CD8-positive, alpha-beta memory T cell (primary cell): ENCODE data around the gene MPG. TPM values are rescaled to one million over a fixed set of nuclear protein-coding genes. Genes with fewer than 3 reads are reported as not detected.
A peak's percentile ranks its signal among the peaks of the same experiment; 100 is the strongest.

Experiments
- CTCF ChIA-PET: fragments of 350-600 bp; sonication (Branson Sonifier 250); formaldehyde crosslinking; loops from one replicate; lab custom pipeline; 2021; ENCODE audit warnings: antibody characterized with exemption; lab: Charles Lee
- POLR2A ChIA-PET: fragments of 350-600 bp; sonication (Branson Sonifier 250); formaldehyde crosslinking; loops from one replicate; lab custom pipeline; 2021; ENCODE audit warnings: antibody characterized with exemption; lab: Charles Lee
- DNase-seq, 5 donors: peaks; one replicate each; pipeline versions ENCODE4 v3.0.0 to v3.0.0-alpha.2; 2020 to 2022; ENCODE audit warnings: mixed read lengths in 1 of 5
- H3K27ac ChIP-seq: one replicate; pipeline ENCODE4 v1.7.0; 2013; ENCODE audit warnings: low read depth, mild to moderate bottlenecking, low read length, moderate library complexity
- H3K27me3 ChIP-seq: 2 replicates; pipeline ENCODE4 v1.7.0; 2013; ENCODE audit warnings: low read length, mild to moderate bottlenecking; ENCODE audit not compliant: insufficient read depth, poor library complexity, severe bottlenecking
- H3K36me3 ChIP-seq: 2 replicates; pipeline ENCODE4 v1.7.0; 2013; ENCODE audit warnings: mild to moderate bottlenecking, low read length, moderate library complexity; ENCODE audit not compliant: insufficient read depth
- H3K4me1 ChIP-seq: 2 replicates; pipeline ENCODE4 v1.7.0; 2013; ENCODE audit warnings: mild to moderate bottlenecking, low read length, moderate library complexity; ENCODE audit not compliant: insufficient read depth
- H3K4me3 ChIP-seq: 2 replicates; pipeline ENCODE4 v1.7.0; 2013; ENCODE audit warnings: mild to moderate bottlenecking, low read length
- H3K9me3 ChIP-seq: 2 replicates; pipeline ENCODE4 v1.7.0; 2013; ENCODE audit warnings: mild to moderate bottlenecking, low read length
- H3K27ac Mint-ChIP-seq, 8 donors: one replicate each; pipeline ENCODE4 v1.8.0; 2020 to 2021; ENCODE audit warnings: mixed read lengths in 8 of 8, mild to moderate bottlenecking in 6 of 8, inconsistent platforms in 3 of 8, moderate library complexity in 3 of 8
- H3K27me3 Mint-ChIP-seq, 2 donors: one replicate each; pipeline ENCODE4 v1.8.0; 2020 to 2021; ENCODE audit warnings: mixed read lengths in 2 of 2, mild to moderate bottlenecking in 1 of 2, moderate library complexity in 1 of 2
- H3K36me3 Mint-ChIP-seq, 3 donors: one replicate each; pipeline ENCODE4 v1.8.0; 2020 to 2021; ENCODE audit warnings: mixed read lengths in 3 of 3, inconsistent platforms in 1 of 3, mild to moderate bottlenecking in 1 of 3
- H3K4me1 Mint-ChIP-seq, 3 donors: one replicate each; pipeline ENCODE4 v1.8.0; 2020 to 2021; ENCODE audit warnings: mixed read lengths in 3 of 3, inconsistent platforms in 1 of 3, mild to moderate bottlenecking in 1 of 3
- H3K4me3 Mint-ChIP-seq, 7 donors: one replicate each; pipeline ENCODE4 v1.8.0; 2020 to 2021; ENCODE audit warnings: mixed read lengths in 7 of 7, mild to moderate bottlenecking in 6 of 7, moderate library complexity in 4 of 7, inconsistent platforms in 2 of 7
- H3K9me3 Mint-ChIP-seq, 5 donors: one replicate each; pipeline ENCODE4 v1.8.0; 2020 to 2022; ENCODE audit warnings: mixed read lengths in 5 of 5, mild to moderate bottlenecking in 3 of 5, moderate library complexity in 2 of 5, inconsistent platforms in 1 of 5
- polyA plus RNA-seq: library from polyadenylated mRNA; unstranded; fragments of 300-500 nt; fragmentation: Illumina TruSeq; gene quantifications from one replicate; pipeline ENCODE4 v1.2.3, GENCODE V29; 2021
- total RNA-seq, 2 experiments: library from RNA; stranded (reverse); gene quantifications; one replicate each; pipeline ENCODE4 v1.2.3, GENCODE V29; 2021

The MPG gene
- total and polyA plus RNA-seq, 3 experiments from 2014 or later, result 47.5 to 58.1 (median 48.2) TPM

GRCh38 chr16:54237-54581 is 23.8 kb upstream of the MPG start:
- DNase-seq, result peak in 1 of 5 donors; percentile 36
- no peaks in the 10 kb centered on the region for H3K36me3 ChIP-seq
- Mint-ChIP-seq H3K27ac (peak overlapping the region in 6 of 8 donors; percentile 17 to 92 (median 66)), H3K36me3 (peaks cover 0 to 38% (median 5%) of the 10 kb centered on the region in 3 donors), H3K27me3 (no peaks in the 10 kb centered on the region), H3K4me3 (peak overlapping the region; percentile 92 to 99 (median 96)), H3K4me1 (peaks cover 27 to 40% (median 29%) of the 10 kb centered on the region in 3 donors), H3K9me3 (no peaks in the 10 kb centered on the region)
- H3K9me3 ChIP-seq, result no peaks in the 10 kb centered on the region
- peak overlapping the region; percentile 78 for H3K27ac ChIP-seq
- CTCF ChIA-PET, result interaction anchor here (1.2 to 1.6 kb wide), 2 partner anchors 11 to 19 kb away, joined by 4 to 6 read pairs; no protein-coding TSS in a partner anchor
- H3K27me3 ChIP-seq, result no peaks in the 10 kb centered on the region
- H3K4me3 ChIP-seq, result peak overlapping the region; percentile 92
- POLR2A ChIA-PET, result no interaction called here
- peaks cover 15% of the 10 kb centered on the region for H3K4me1 ChIP-seq

GRCh38 chr16:55571-56136 is 22.4 kb upstream of the MPG start:
- no peaks in the 10 kb centered on the region for H3K27me3 ChIP-seq
- no peaks in the 10 kb centered on the region for H3K27me3 Mint-ChIP-seq
- peaks cover 23 to 33% (median 28%) of the 10 kb centered on the region in 3 donors for H3K4me1 Mint-ChIP-seq
- no peaks in the 10 kb centered on the region for H3K36me3 ChIP-seq
- POLR2A ChIA-PET, result no interaction called here
- CTCF ChIA-PET, result interaction anchor here (0.9 to 1.4 kb wide), 2 partner anchors 51 to 306 kb away, joined by 3 read pairs; no protein-coding TSS in a partner anchor
- peak overlapping the region in 4 of 7 donors; percentile 39 to 88 (median 60) for H3K4me3 Mint-ChIP-seq
- H3K4me3 ChIP-seq, result no peak overlapping the region
- H3K27ac Mint-ChIP-seq, result no peak overlapping the region
- no peak for DNase-seq
- no peaks in the 10 kb centered on the region for H3K9me3 Mint-ChIP-seq
- H3K4me1 ChIP-seq, result peaks cover 15% of the 10 kb centered on the region
- no peak overlapping the region for H3K27ac ChIP-seq
- H3K36me3 Mint-ChIP-seq, result peaks cover 0 to 32% (median 2%) of the 10 kb centered on the region in 3 donors
- no peaks in the 10 kb centered on the region for H3K9me3 ChIP-seq

GRCh38 chr16:56231-56927 is 21.6 kb upstream of the MPG start:
- Mint-ChIP-seq H3K4me1 (peaks cover 17 to 26% (median 20%) of the 10 kb centered on the region in 3 donors), H3K27me3 (no peaks in the 10 kb centered on the region), H3K9me3 (no peaks in the 10 kb centered on the region), H3K36me3 (peaks cover 0 to 25% (median 2%) of the 10 kb centered on the region in 3 donors), H3K4me3 (peak overlapping the region in 4 of 7 donors; percentile 39 to 88 (median 60)), H3K27ac (no peak overlapping the region)
- CTCF ChIA-PET, result interaction anchor here (0.8 to 1.4 kb wide), 3 partner anchors 9 to 306 kb away, joined by 3 read pairs; no protein-coding TSS in a partner anchor
- peak in 1 of 5 donors; percentile 41 for DNase-seq
- POLR2A ChIA-PET, result no interaction called here
- H3K4me3 ChIP-seq, result no peak overlapping the region
- H3K9me3 ChIP-seq, result no peaks in the 10 kb centered on the region
- no peak overlapping the region for H3K27ac ChIP-seq
- no peaks in the 10 kb centered on the region for H3K27me3 ChIP-seq
- no peaks in the 10 kb centered on the region for H3K36me3 ChIP-seq
- H3K4me1 ChIP-seq, result peaks cover 11% of the 10 kb centered on the region

GRCh38 chr16:57711-58110 is 20.3 kb upstream of the MPG start:
- Histone ChIP-seq H3K27me3 (no peaks in the 10 kb centered on the region), H3K9me3 (no peaks in the 10 kb centered on the region), H3K36me3 (no peaks in the 10 kb centered on the region), H3K4me3 (no peak overlapping the region), H3K27ac (no peak overlapping the region), H3K4me1 (no peaks in the 10 kb centered on the region)
- H3K9me3 Mint-ChIP-seq, result no peaks in the 10 kb centered on the region
- peak overlapping the region in 1 of 8 donors; percentile 63 for H3K27ac Mint-ChIP-seq
- no peaks in the 10 kb centered on the region for H3K27me3 Mint-ChIP-seq
- no peak for DNase-seq
- CTCF ChIA-PET, result interaction anchor here (1.0 kb wide), 1 partner anchor 40 kb away, joined by 3 read pairs; no protein-coding TSS in a partner anchor
- peaks cover 0 to 23% (median 2%) of the 10 kb centered on the region in 3 donors for H3K36me3 Mint-ChIP-seq
- POLR2A ChIA-PET, result no interaction called here
- H3K4me1 Mint-ChIP-seq, result peaks cover 11 to 17% (median 15%) of the 10 kb centered on the region in 3 donors
- H3K4me3 Mint-ChIP-seq, result no peak overlapping the region

GRCh38 chr16:58491-59439 is 19.3 kb upstream of the MPG start:
- H3K36me3 Mint-ChIP-seq, result peaks cover 0 to 13% (median 2%) of the 10 kb centered on the region in 3 donors
- no peaks in the 10 kb centered on the region for H3K9me3 ChIP-seq
- no peaks in the 10 kb centered on the region for H3K27me3 Mint-ChIP-seq
- peak in 1 of 5 donors; percentile 42 for DNase-seq
- CTCF ChIA-PET, result interaction anchor here (9.2 kb wide), 1 partner anchor 36 kb away, joined by 201 read pairs; no protein-coding TSS in a partner anchor
- no peaks in the 10 kb centered on the region for H3K27me3 ChIP-seq
- H3K36me3 ChIP-seq, result no peaks in the 10 kb centered on the region
- H3K4me3 Mint-ChIP-seq, result no peak overlapping the region
- H3K4me1 ChIP-seq, result no peaks in the 10 kb centered on the region
- no peak overlapping the region for H3K4me3 ChIP-seq
- POLR2A ChIA-PET, result no interaction called here
- no peaks in the 10 kb centered on the region for H3K9me3 Mint-ChIP-seq
- H3K27ac Mint-ChIP-seq, result no peak overlapping the region
- peaks cover 5 to 10% (median 9%) of the 10 kb centered on the region in 3 donors for H3K4me1 Mint-ChIP-seq
- H3K27ac ChIP-seq, result no peak overlapping the region

- H3K27me3 ChIP-seq, result no peaks in the 10 kb centered on the region
- Mint-ChIP-seq H3K36me3 (peaks cover 0 to 13% (median 2%) of the 10 kb centered on the region in 3 donors), H3K27me3 (no peaks in the 10 kb centered on the region), H3K27ac (peak overlapping the region in 3 of 8 donors; percentile 25 to 50 (median 32)), H3K4me3 (peak overlapping the region in 1 of 7 donors; percentile 30), H3K9me3 (no peaks in the 10 kb centered on the region), H3K4me1 (peaks cover 2 to 4% (median 2%) of the 10 kb centered on the region in 3 donors)
- H3K9me3 ChIP-seq, result no peaks in the 10 kb centered on the region
- CTCF ChIA-PET, result interaction anchor here (9.2 kb wide), 1 partner anchor 35 kb away, joined by 201 read pairs; no protein-coding TSS in a partner anchor
- no peak overlapping the region for H3K27ac ChIP-seq
- no peaks in the 10 kb centered on the region for H3K36me3 ChIP-seq
- POLR2A ChIA-PET, result no interaction called here
- H3K4me3 ChIP-seq, result no peak overlapping the region
- no peaks in the 10 kb centered on the region for H3K4me1 ChIP-seq
- DNase-seq, result no peak
Measured at GRCh38 chr16:59440-60059, 18.5 kb upstream of the MPG start.

- Histone ChIP-seq H3K27me3 (no peaks in the 10 kb centered on the region), H3K4me1 (no peaks in the 10 kb centered on the region), H3K36me3 (no peaks in the 10 kb centered on the region), H3K4me3 (no peak overlapping the region), H3K27ac (no peak overlapping the region), H3K9me3 (no peaks in the 10 kb centered on the region)
- no peaks in the 10 kb centered on the region for H3K27me3 Mint-ChIP-seq
- H3K9me3 Mint-ChIP-seq, result no peaks in the 10 kb centered on the region
- H3K4me3 Mint-ChIP-seq, result no peak overlapping the region
- ChIA-PET POLR2A (no interaction called here), CTCF (interaction anchor here (9.2 kb wide), 1 partner anchor 35 kb away, joined by 201 read pairs; no protein-coding TSS in a partner anchor)
- peak overlapping the region in 1 of 8 donors; percentile 32 for H3K27ac Mint-ChIP-seq
- H3K4me1 Mint-ChIP-seq, result peaks cover 0 to under 1% (median 0%) of the 10 kb centered on the region in 3 donors
- H3K36me3 Mint-ChIP-seq, result peaks cover 0 to 13% (median 2%) of the 10 kb centered on the region in 3 donors
- no peak for DNase-seq
Measured at GRCh38 chr16:60166-60565, 17.9 kb upstream of the MPG start.
